OCI-LY1 (cell line): ENCODE data around the gene ABCC2.

Experiments used
- H2AFZ ChIP-seq: fragments of 200-600 bp; sonication (generic), shearing (Covaris generic); 2 replicates; pipeline ENCODE4 v1.6.0; 2014; ENCODE audit warnings: antibody characterized with exemption, mild to moderate bottlenecking, low read length
- H3F3A ChIP-seq: fragments of 200-600 bp; sonication (generic), shearing (Covaris generic); 2 replicates; pipeline ENCODE4 v1.6.0; 2014; ENCODE audit warnings: mild to moderate bottlenecking, antibody characterized with exemption, low read length, moderate library complexity; ENCODE audit not compliant: insufficient read depth
- H3K27ac ChIP-seq: fragments of 200-600 bp; sonication (generic); 2 replicates; pipeline ENCODE4 v1.5.1; 2014; ENCODE audit warnings: low read length, mixed run types, mild to moderate bottlenecking, low read depth; ENCODE audit not compliant: poor library complexity, severe bottlenecking
- H3K27me3 ChIP-seq: fragments of 200-600 bp; sonication (generic); 2 replicates; pipeline ENCODE4 v1.6.0; 2014; ENCODE audit warnings: antibody characterized with exemption, mild to moderate bottlenecking, low read length, moderate library complexity; ENCODE audit not compliant: insufficient read depth
- H3K36me3 ChIP-seq: fragments of 200-600 bp; sonication (generic); 2 replicates; pipeline ENCODE4 v1.6.1; 2014; ENCODE audit warnings: mild to moderate bottlenecking, antibody characterized with exemption, low read length, moderate library complexity, mixed read lengths; ENCODE audit not compliant: insufficient read depth
- H3K4me1 ChIP-seq: fragments of 200-600 bp; sonication (generic); 2 replicates; pipeline ENCODE4 v1.5.1; 2014; ENCODE audit warnings: mild to moderate bottlenecking, low read length, moderate library complexity; ENCODE audit not compliant: insufficient read depth, severe bottlenecking
- H3K4me2 ChIP-seq: fragments of 200-600 bp; sonication (generic), shearing (Covaris generic); 2 replicates; pipeline ENCODE4 v1.6.1; 2014; ENCODE audit warnings: low read length
- H3K4me3 ChIP-seq: fragments of 200-600 bp; sonication (generic); 2 replicates; pipeline ENCODE4 v1.5.1; 2014; ENCODE audit warnings: low read length, low read depth, mild to moderate bottlenecking, mixed read lengths; ENCODE audit not compliant: poor library complexity, severe bottlenecking
- H3K79me2 ChIP-seq: fragments of 200-600 bp; shearing (Covaris generic); 2 replicates; pipeline ENCODE4 v1.6.1; 2016; ENCODE audit warnings: mixed run types, low read length, mixed read lengths; ENCODE audit not compliant: insufficient read depth
- H3K9ac ChIP-seq: fragments of 200-600 bp; sonication (generic), shearing (Covaris generic); 2 replicates; pipeline ENCODE4 v1.6.1; 2014; ENCODE audit warnings: mild to moderate bottlenecking, low read length, mixed read lengths
- H3K9me2 ChIP-seq: fragments of 200-600 bp; sonication (generic), shearing (Covaris generic); 2 replicates; pipeline ENCODE4 v1.6.1; 2014; ENCODE audit warnings: low read depth, mild to moderate bottlenecking, low read length, mixed read lengths
- H3K9me3 ChIP-seq: fragments of 200-600 bp; shearing (Covaris generic); 2 replicates; pipeline ENCODE4 v1.6.1; 2014; ENCODE audit warnings: low read length, mixed read lengths
- H4K20me1 ChIP-seq: fragments of 200-600 bp; sonication (generic), shearing (Covaris generic); 2 replicates; pipeline ENCODE4 v1.6.0; 2016; ENCODE audit warnings: mild to moderate bottlenecking, low read length; ENCODE audit not compliant: insufficient read depth
- CTCF ChIP-seq: fragments of 200-600 bp; sonication (generic), shearing (Covaris generic); IDR thresholded peaks from 2 replicates; pipeline ENCODE4 v1.5.1; 2017; ENCODE audit warnings: mild to moderate bottlenecking, antibody characterized with exemption, low read length, moderate library complexity, mixed read lengths
- EZH2 ChIP-seq: fragments of 200-600 bp; sonication (generic), shearing (Covaris generic); IDR thresholded peaks from 2 replicates; pipeline ENCODE4 v1.8.0; 2017; ENCODE audit warnings: borderline replicate concordance, mixed run types, mild to moderate bottlenecking, antibody characterized with exemption, low read length, moderate library complexity, mixed read lengths

Gene ABCC2

GRCh38 chr10:99760321-99760720 lies 22.1 kb upstream of the ABCC2 start:
- Histone ChIP-seq H3K9me2 (no peaks in the 10 kb centered on the region), H3F3A (no peaks in the 10 kb centered on the region), H3K36me3 (peaks cover 34% of the 10 kb centered on the region), H3K4me3 (no peak overlapping the region), H3K27me3 (no peaks in the 10 kb centered on the region), H3K79me2 (no peaks in the 10 kb centered on the region), H3K9me3 (no peaks in the 10 kb centered on the region), H3K4me2 (no peak overlapping the region), H3K27ac (no peak overlapping the region), H4K20me1 (no peaks in the 10 kb centered on the region), H3K9ac (no peak overlapping the region), H3K4me1 (no peaks in the 10 kb centered on the region), H2AFZ (no peak overlapping the region)
- TF ChIP-seq CTCF = no peak
- TF ChIP-seq EZH2 = no peak

GRCh38 chr10:99761365-99761764 lies 21.1 kb upstream of the ABCC2 start:
- Histone ChIP-seq H4K20me1 (no peaks in the 10 kb centered on the region), H3K27ac (no peak overlapping the region), H3K4me2 (no peak overlapping the region), H3K27me3 (no peaks in the 10 kb centered on the region), H3K9me3 (no peaks in the 10 kb centered on the region), H3K4me1 (no peaks in the 10 kb centered on the region), H3K36me3 (peaks cover 23% of the 10 kb centered on the region), H3K9me2 (no peaks in the 10 kb centered on the region), H2AFZ (no peak overlapping the region), H3K4me3 (no peak overlapping the region), H3K79me2 (no peaks in the 10 kb centered on the region), H3F3A (no peaks in the 10 kb centered on the region), H3K9ac (no peak overlapping the region)
- TF ChIP-seq CTCF (no peak), EZH2 (no peak)

- H3K4me3 ChIP-seq = no peak overlapping the region
- no peak overlapping the region for H3K4me2 ChIP-seq
- no peak overlapping the region for H3K27ac ChIP-seq
- H3K9me2 ChIP-seq = no peaks in the 10 kb centered on the region
- H3F3A ChIP-seq = no peaks in the 10 kb centered on the region
- no peaks in the 10 kb centered on the region for H3K9me3 ChIP-seq
- H3K27me3 ChIP-seq = no peaks in the 10 kb centered on the region
- no peak overlapping the region for H3K9ac ChIP-seq
- H3K36me3 ChIP-seq = no peaks in the 10 kb centered on the region; the same call in 1 of the 2 replicates
- no peaks in the 10 kb centered on the region for H3K4me1 ChIP-seq
- TF ChIP-seq EZH2 (no peak), CTCF (no peak)
- no peaks in the 10 kb centered on the region for H3K79me2 ChIP-seq
- no peak overlapping the region for H2AFZ ChIP-seq
- no peaks in the 10 kb centered on the region for H4K20me1 ChIP-seq
These were observed 16.7 kb upstream of the ABCC2 start for GRCh38 chr10:99765672-99766301.
